CD8-positive, alpha-beta memory T cell (primary cell): ENCODE results near the gene SNX9. TPM values are rescaled to one million over a fixed set of nuclear protein-coding genes. Genes with fewer than 3 reads are reported as not detected.
A peak's percentile ranks its signal among the peaks of the same experiment; 100 is the strongest.
"Not testable (repeated sequence)": the region's sequence is repeated elsewhere in the genome, so short reads cannot be mapped to it uniquely, and the experiment has no call there.

ENCODE experiments used
- CTCF ChIA-PET: fragments of 350-600 bp; sonication (Branson Sonifier 250); formaldehyde crosslinking; loops from one replicate; lab custom pipeline; 2021; ENCODE audit warnings: antibody characterized with exemption; lab: Charles Lee
- POLR2A ChIA-PET: fragments of 350-600 bp; sonication (Branson Sonifier 250); formaldehyde crosslinking; loops from one replicate; lab custom pipeline; 2021; ENCODE audit warnings: antibody characterized with exemption; lab: Charles Lee
- DNase-seq, 5 donors: peaks; one replicate each; pipeline versions ENCODE4 v3.0.0 to v3.0.0-alpha.2; 2020 to 2022; ENCODE audit warnings: mixed read lengths in 1 of 5
- H3K27ac ChIP-seq: one replicate; pipeline ENCODE4 v1.7.0; 2013; ENCODE audit warnings: low read depth, mild to moderate bottlenecking, low read length, moderate library complexity
- H3K27me3 ChIP-seq: 2 replicates; pipeline ENCODE4 v1.7.0; 2013; ENCODE audit warnings: low read length, mild to moderate bottlenecking; ENCODE audit not compliant: insufficient read depth, poor library complexity, severe bottlenecking
- H3K36me3 ChIP-seq: 2 replicates; pipeline ENCODE4 v1.7.0; 2013; ENCODE audit warnings: mild to moderate bottlenecking, low read length, moderate library complexity; ENCODE audit not compliant: insufficient read depth
- H3K4me1 ChIP-seq: 2 replicates; pipeline ENCODE4 v1.7.0; 2013; ENCODE audit warnings: mild to moderate bottlenecking, low read length, moderate library complexity; ENCODE audit not compliant: insufficient read depth
- H3K4me3 ChIP-seq: 2 replicates; pipeline ENCODE4 v1.7.0; 2013; ENCODE audit warnings: mild to moderate bottlenecking, low read length
- H3K9me3 ChIP-seq: 2 replicates; pipeline ENCODE4 v1.7.0; 2013; ENCODE audit warnings: mild to moderate bottlenecking, low read length
- H3K27ac Mint-ChIP-seq, 8 donors: one replicate each; pipeline ENCODE4 v1.8.0; 2020 to 2021; ENCODE audit warnings: mixed read lengths in 8 of 8, mild to moderate bottlenecking in 6 of 8, inconsistent platforms in 3 of 8, moderate library complexity in 3 of 8
- H3K27me3 Mint-ChIP-seq, 2 donors: one replicate each; pipeline ENCODE4 v1.8.0; 2020 to 2021; ENCODE audit warnings: mixed read lengths in 2 of 2, mild to moderate bottlenecking in 1 of 2, moderate library complexity in 1 of 2
- H3K36me3 Mint-ChIP-seq, 3 donors: one replicate each; pipeline ENCODE4 v1.8.0; 2020 to 2021; ENCODE audit warnings: mixed read lengths in 3 of 3, inconsistent platforms in 1 of 3, mild to moderate bottlenecking in 1 of 3
- H3K4me1 Mint-ChIP-seq, 3 donors: one replicate each; pipeline ENCODE4 v1.8.0; 2020 to 2021; ENCODE audit warnings: mixed read lengths in 3 of 3, inconsistent platforms in 1 of 3, mild to moderate bottlenecking in 1 of 3
- H3K4me3 Mint-ChIP-seq, 7 donors: one replicate each; pipeline ENCODE4 v1.8.0; 2020 to 2021; ENCODE audit warnings: mixed read lengths in 7 of 7, mild to moderate bottlenecking in 6 of 7, moderate library complexity in 4 of 7, inconsistent platforms in 2 of 7
- H3K9me3 Mint-ChIP-seq, 5 donors: one replicate each; pipeline ENCODE4 v1.8.0; 2020 to 2022; ENCODE audit warnings: mixed read lengths in 5 of 5, mild to moderate bottlenecking in 3 of 5, moderate library complexity in 2 of 5, inconsistent platforms in 1 of 5
- polyA plus RNA-seq: library from polyadenylated mRNA; unstranded; fragments of 300-500 nt; fragmentation: Illumina TruSeq; gene quantifications from one replicate; pipeline ENCODE4 v1.2.3, GENCODE V29; 2021
- total RNA-seq, 2 experiments: library from RNA; stranded (reverse); gene quantifications; one replicate each; pipeline ENCODE4 v1.2.3, GENCODE V29; 2021

The SNX9 gene
- total and polyA plus RNA-seq, 3 experiments from 2014 or later = 11.9 to 60.5 (median 60.3) TPM

- DNase-seq = no peak
- Histone ChIP-seq H3K4me3 (no peak overlapping the region), H3K27ac (no peak overlapping the region), H3K27me3 (no peaks in the 10 kb centered on the region), H3K4me1 (peaks cover 8% of the 10 kb centered on the region), H3K36me3 (no peaks in the 10 kb centered on the region), H3K9me3 (no peaks in the 10 kb centered on the region)
- CTCF ChIA-PET = interaction anchor here (1.1 kb wide), 1 partner anchor 9 kb away, joined by 3 read pairs; no protein-coding TSS in a partner anchor
- POLR2A ChIA-PET = interaction anchor here (0.7 kb wide), 1 partner anchor 53 kb away, joined by 11 read pairs; no protein-coding TSS in a partner anchor
- peaks cover 0 to 4% (median 0%) of the 10 kb centered on the region in 3 donors for H3K36me3 Mint-ChIP-seq
- H3K27ac Mint-ChIP-seq = no peak overlapping the region
- peaks cover 21 to 64% (median 26%) of the 10 kb centered on the region in 3 donors for H3K4me1 Mint-ChIP-seq
- peaks cover 3 to 4% of the 10 kb centered on the region in 2 donors for H3K27me3 Mint-ChIP-seq
- H3K4me3 Mint-ChIP-seq = no peak overlapping the region
- H3K9me3 Mint-ChIP-seq = no peaks in the 10 kb centered on the region
These were observed 17.2 kb downstream of the SNX9 start for GRCh38 chr6:157840261-157840660.

GRCh38 chr6:157840776-157841175 lies 17.7 kb downstream of the SNX9 start:
- H3K4me3 ChIP-seq = no peak overlapping the region
- H3K9me3 Mint-ChIP-seq = no peaks in the 10 kb centered on the region
- no peak overlapping the region for H3K4me3 Mint-ChIP-seq
- no peak overlapping the region for H3K27ac Mint-ChIP-seq
- no peaks in the 10 kb centered on the region for H3K27me3 ChIP-seq
- POLR2A ChIA-PET = interaction anchor here (0.7 kb wide), 1 partner anchor 53 kb away, joined by 11 read pairs; no protein-coding TSS in a partner anchor
- H3K27ac ChIP-seq = no peak overlapping the region
- DNase-seq = no peak
- no peaks in the 10 kb centered on the region for H3K9me3 ChIP-seq
- peaks cover 0 to 3% (median 0%) of the 10 kb centered on the region in 3 donors for H3K36me3 Mint-ChIP-seq
- peaks cover 12% of the 10 kb centered on the region for H3K4me1 ChIP-seq
- CTCF ChIA-PET = interaction anchor here (1.1 kb wide), 1 partner anchor 9 kb away, joined by 3 read pairs; no protein-coding TSS in a partner anchor
- H3K36me3 ChIP-seq = no peaks in the 10 kb centered on the region
- H3K27me3 Mint-ChIP-seq = peaks cover 0 to 3% of the 10 kb centered on the region in 2 donors
- peaks cover 17 to 64% (median 31%) of the 10 kb centered on the region in 3 donors for H3K4me1 Mint-ChIP-seq

DNA sequence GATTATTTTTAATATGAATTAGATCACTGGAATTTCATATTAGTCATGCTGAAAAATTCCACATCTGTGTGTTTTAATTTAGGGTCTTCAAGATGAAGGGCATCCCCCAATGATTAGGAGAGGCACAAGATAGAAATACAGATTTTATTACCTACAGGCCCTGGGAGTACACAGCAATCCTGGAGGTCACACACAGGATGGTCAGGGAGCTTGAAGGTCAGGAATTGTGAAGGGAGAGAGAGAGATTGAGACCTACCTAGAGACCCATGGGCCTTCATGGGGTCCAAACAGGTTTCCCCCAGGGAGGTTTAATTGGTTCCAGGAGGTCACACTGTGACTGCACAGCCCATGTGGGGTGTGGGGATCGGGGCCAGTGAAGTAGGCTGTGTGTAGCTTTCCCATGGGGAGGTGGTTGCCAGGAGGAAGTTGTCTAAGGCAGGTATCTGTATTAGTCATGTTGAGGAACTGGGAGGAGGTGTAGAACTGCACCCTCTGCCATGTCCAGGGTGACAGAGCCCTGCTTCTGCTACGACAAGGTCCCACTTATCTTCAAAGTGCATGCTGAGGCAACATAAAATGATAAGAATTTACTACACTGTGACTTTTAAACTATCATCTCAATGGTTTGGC lies 18.3 kb downstream of the SNX9 start:
- H3K9me3 Mint-ChIP-seq = no peaks in the 10 kb centered on the region
- no peak overlapping the region for H3K4me3 Mint-ChIP-seq
- H3K27me3 ChIP-seq = no peaks in the 10 kb centered on the region
- DNase-seq = no peak
- H3K36me3 ChIP-seq = no peaks in the 10 kb centered on the region
- H3K4me1 Mint-ChIP-seq = peaks cover 20 to 64% (median 37%) of the 10 kb centered on the region in 3 donors
- POLR2A ChIA-PET = no interaction called here
- no peaks in the 10 kb centered on the region for H3K36me3 Mint-ChIP-seq
- no peaks in the 10 kb centered on the region for H3K9me3 ChIP-seq
- CTCF ChIA-PET = no interaction called here
- H3K27ac Mint-ChIP-seq = peak overlapping the region in 2 of 8 donors; percentile 50 to 78
- peaks cover 18% of the 10 kb centered on the region for H3K4me1 ChIP-seq
- no peak overlapping the region for H3K27ac ChIP-seq
- peaks cover 0 to 3% of the 10 kb centered on the region in 2 donors for H3K27me3 Mint-ChIP-seq
- H3K4me3 ChIP-seq = no peak overlapping the region

GRCh38 chr6:157842212-157842611 lies 19.2 kb downstream of the SNX9 start:
- ChIA-PET POLR2A (no interaction called here), CTCF (interaction anchor here (1.1 kb wide), 1 partner anchor 8 kb away, joined by 3 read pairs; no protein-coding TSS in a partner anchor)
- no peak for DNase-seq
- no peak overlapping the region for H3K4me3 Mint-ChIP-seq
- Histone ChIP-seq H3K4me3 (no peak overlapping the region), H3K27me3 (no peaks in the 10 kb centered on the region), H3K9me3 (no peaks in the 10 kb centered on the region), H3K27ac (no peak overlapping the region), H3K4me1 (peaks cover 20% of the 10 kb centered on the region), H3K36me3 (no peaks in the 10 kb centered on the region)
- H3K27me3 Mint-ChIP-seq = peaks cover 0 to 3% of the 10 kb centered on the region in 2 donors
- peaks cover 20 to 66% (median 39%) of the 10 kb centered on the region in 3 donors for H3K4me1 Mint-ChIP-seq
- no peak overlapping the region for H3K27ac Mint-ChIP-seq
- no peaks in the 10 kb centered on the region for H3K9me3 Mint-ChIP-seq
- no peaks in the 10 kb centered on the region for H3K36me3 Mint-ChIP-seq

DNA sequence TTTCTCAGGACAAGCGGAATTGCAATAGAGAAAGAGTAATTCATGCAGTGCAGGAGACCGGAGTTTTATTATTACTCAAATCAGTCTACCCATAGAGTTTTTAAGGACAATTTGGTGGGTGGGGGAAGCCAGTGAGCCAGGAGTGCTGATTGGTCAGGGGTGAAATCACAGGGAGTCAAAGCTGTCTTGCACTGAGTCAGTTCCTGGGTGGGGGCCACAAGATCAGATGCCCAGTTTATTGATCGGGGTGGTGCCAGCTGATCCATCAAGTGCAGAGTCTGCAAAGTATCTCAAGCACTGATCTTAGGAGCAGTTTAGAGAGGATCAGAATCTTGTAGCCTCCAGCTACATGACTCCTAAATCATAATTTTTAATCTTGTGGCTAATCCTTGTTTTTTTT lies 21.1 kb downstream of the SNX9 start:
- H3K4me3 ChIP-seq, H3K27ac Mint-ChIP-seq, H3K27me3 ChIP-seq, H3K36me3 ChIP-seq, POLR2A ChIA-PET, H3K9me3 Mint-ChIP-seq, DNase-seq, H3K27me3 Mint-ChIP-seq, H3K9me3 ChIP-seq, H3K36me3 Mint-ChIP-seq, H3K4me3 Mint-ChIP-seq, H3K27ac ChIP-seq: not testable (repeated sequence)
- peaks cover 32 to 69% (median 44%) of the 10 kb centered on the region in 3 donors for H3K4me1 Mint-ChIP-seq
- peaks cover 22% of the 10 kb centered on the region for H3K4me1 ChIP-seq
- CTCF ChIA-PET = interaction anchor here (0.7 kb wide), 1 partner anchor 47 kb away, joined by 3 read pairs; no protein-coding TSS in a partner anchor

DNA sequence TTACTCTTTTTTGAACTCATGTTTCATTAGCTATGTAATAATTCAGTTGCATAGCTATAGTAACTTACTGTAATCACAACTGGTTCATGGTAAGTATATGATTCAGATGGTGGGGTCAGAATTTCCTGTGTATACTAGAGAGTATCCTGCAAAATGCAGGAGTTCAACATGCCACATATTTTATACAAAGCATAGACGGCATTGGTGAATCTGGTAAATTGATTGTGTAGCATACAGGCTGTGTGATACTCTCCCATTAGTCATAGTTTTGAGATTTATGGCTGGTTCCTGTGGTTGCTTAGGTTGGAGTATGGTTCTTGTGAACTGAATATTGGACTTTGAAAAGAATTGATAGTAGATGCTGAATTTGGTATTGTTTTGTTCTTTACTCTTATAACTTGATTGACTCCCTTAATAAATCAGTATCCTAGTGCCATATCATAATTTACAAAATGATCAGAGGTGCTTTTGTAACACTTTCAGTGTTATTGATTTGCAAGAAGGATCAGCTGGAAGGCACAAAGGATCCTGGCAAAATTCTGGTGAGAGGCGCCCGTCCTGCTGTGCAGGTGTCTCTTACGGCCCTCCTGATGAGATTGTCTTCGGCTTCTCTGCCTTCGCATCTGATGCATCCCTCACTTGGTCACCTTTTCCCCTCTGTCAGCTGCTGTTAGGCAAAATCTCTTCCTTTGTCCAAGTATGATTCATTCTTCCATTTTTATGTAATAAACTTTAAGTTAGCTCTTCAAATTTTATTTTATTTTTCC lies 22.6 kb downstream of the SNX9 start:
- no peaks in the 10 kb centered on the region for H3K9me3 Mint-ChIP-seq
- H3K27ac ChIP-seq = no peak overlapping the region
- ChIA-PET CTCF (interaction anchor here (0.7 kb wide), 2 partner anchors 28 to 90 kb away, joined by 3 read pairs; no protein-coding TSS in a partner anchor), POLR2A (no interaction called here)
- H3K36me3 Mint-ChIP-seq = no peaks in the 10 kb centered on the region
- H3K9me3 ChIP-seq = no peaks in the 10 kb centered on the region
- no peaks in the 10 kb centered on the region for H3K27me3 ChIP-seq
- peaks cover 34 to 67% (median 51%) of the 10 kb centered on the region in 3 donors for H3K4me1 Mint-ChIP-seq
- peaks cover 0 to 3% of the 10 kb centered on the region in 2 donors for H3K27me3 Mint-ChIP-seq
- H3K36me3 ChIP-seq = no peaks in the 10 kb centered on the region
- no peak overlapping the region for H3K4me3 ChIP-seq
- H3K4me3 Mint-ChIP-seq = no peak overlapping the region
- H3K27ac Mint-ChIP-seq = no peak overlapping the region
- H3K4me1 ChIP-seq = peaks cover 32% of the 10 kb centered on the region
- no peak for DNase-seq

DNA sequence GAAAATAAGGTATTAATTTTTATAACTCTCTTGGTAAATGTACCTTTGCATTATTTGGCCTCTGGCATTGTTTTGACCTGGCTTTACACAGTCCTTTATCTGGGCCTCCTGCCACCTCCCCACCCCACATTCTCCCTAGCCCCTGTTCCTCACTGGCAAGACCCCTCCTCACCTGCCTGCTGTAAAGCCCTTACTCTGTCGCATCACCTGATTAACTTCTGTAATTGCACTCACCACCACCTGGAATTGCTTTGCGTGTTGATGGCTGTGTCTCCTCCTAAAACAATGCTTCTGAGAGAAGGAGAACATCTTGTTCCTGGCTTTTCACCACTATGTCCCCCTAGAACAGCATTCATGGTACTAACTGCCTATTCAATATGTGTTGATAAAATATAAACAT lies 24.8 kb downstream of the SNX9 start:
- Histone ChIP-seq H3K4me3 (no peak overlapping the region), H3K36me3 (no peaks in the 10 kb centered on the region), H3K4me1 (peaks cover 32% of the 10 kb centered on the region), H3K9me3 (peaks cover 6% of the 10 kb centered on the region), H3K27me3 (no peaks in the 10 kb centered on the region), H3K27ac (no peak overlapping the region)
- H3K36me3 Mint-ChIP-seq = peaks cover 0 to 18% (median 2%) of the 10 kb centered on the region in 3 donors
- H3K27ac Mint-ChIP-seq = peak overlapping the region in 1 of 8 donors; percentile 4
- DNase-seq = no peak
- H3K4me3 Mint-ChIP-seq = no peak overlapping the region
- CTCF ChIA-PET = interaction anchor here (2.0 kb wide), 1 partner anchor 26 kb away, joined by 9 read pairs; no protein-coding TSS in a partner anchor
- peaks cover 25 to 50% (median 36%) of the 10 kb centered on the region in 3 donors for H3K4me1 Mint-ChIP-seq
- H3K27me3 Mint-ChIP-seq = no peaks in the 10 kb centered on the region
- POLR2A ChIA-PET = no interaction called here
- H3K9me3 Mint-ChIP-seq = peaks cover 5 to 10% (median 8%) of the 10 kb centered on the region in 5 donors
